Measurements from ENCODE around the gene EPHA10. TPM values are rescaled to one million over a fixed set of nuclear protein-coding genes. Genes with fewer than 3 reads are reported as not detected.

Gene EPHA10
- total RNA-seq = under 0.01 TPM in 1 of 2 replicates, not detected in the other

GRCh38 chr1:37764888-37765441 lies at the start of gene EPHA10:
Gene EPHA10, minus strand, starts transcription at chr1:37765120. Its CDS starts 54 bp downstream, at chr1:37765066.

GRCh38 chr1:37807555-37808368 lies 42.8 kb upstream of the EPHA10 start, which contains the start of the genes C1orf122 and YRDC:
Gene C1orf122, plus strand, starts transcription at chr1:37807790. Its CDS starts 615 bp downstream, at chr1:37808405.
Gene YRDC, minus strand, starts transcription at chr1:37808208. Its CDS starts 28 bp downstream, at chr1:37808180.

GRCh38 chr1:37793773-37794371 lies 29.0 kb upstream of the EPHA10 start, which contains the start of gene MANEAL:
Gene MANEAL, plus strand, starts transcription at chr1:37793847. Its CDS starts 336 bp downstream, at chr1:37794183.

GRCh38 chr1:37692078-37692833 lies 72.7 kb downstream of the EPHA10 start, which contains the start of gene CDCA8:
Gene CDCA8, plus strand, starts transcription at chr1:37692516. Its CDS starts 175 bp downstream, at chr1:37692691.

Small RNA genes lying within 50 kb of the gene (small RNA-seq; reads per million reads assigned to genes)
- not detected for gene RF00019

Other genes starting within 250 kb of the EPHA10 start
- 9.1 and 11.4 TPM in 2 replicates for gene SNIP1, start 210.8 kb downstream of the EPHA10 start, total RNA-seq
- gene DNALI1, start 208.2 kb downstream of the EPHA10 start, total RNA-seq = 3.4 and 7.9 TPM in 2 replicates
- gene GNL2, start 169.2 kb downstream of the EPHA10 start, total RNA-seq = 45.9 and 48.6 TPM in 2 replicates
- not detected in 2 replicates for gene RSPO1, start 130.2 kb downstream of the EPHA10 start, total RNA-seq
- gene CDCA8, start 72.6 kb downstream of the EPHA10 start, total RNA-seq = 2.7 and 7.9 TPM in 2 replicates
- gene MANEAL, start 28.7 kb upstream of the EPHA10 start, total RNA-seq = 0.98 and 2.0 TPM in 2 replicates
- gene C1orf122, start 42.7 kb upstream of the EPHA10 start, total RNA-seq = 14.5 and 26.4 TPM in 2 replicates
- gene YRDC, start 43.1 kb upstream of the EPHA10 start, total RNA-seq = 5.1 and 10.7 TPM in 2 replicates
- 2.6 and 3.5 TPM in 2 replicates for gene MTF1, start 94.5 kb upstream of the EPHA10 start, total RNA-seq
- 20.8 and 31.0 TPM in 2 replicates for gene INPP5B, start 181.9 kb upstream of the EPHA10 start, total RNA-seq
- gene SF3A3, start 224.9 kb upstream of the EPHA10 start, total RNA-seq = 58.9 and 65.2 TPM in 2 replicates
- 14.1 and 30.0 TPM in 2 replicates for gene FHL3, start 240.4 kb upstream of the EPHA10 start, total RNA-seq
- gene UTP11, start 247.6 kb upstream of the EPHA10 start, total RNA-seq = 16.9 and 33.0 TPM in 2 replicates